Measurements from ENCODE around the gene PSMD3.
"Not testable (repeated sequence)": the region's sequence is repeated elsewhere in the genome, so short reads cannot be mapped to it uniquely, and the experiment has no call there.

The PSMD3 gene

GRCh38 chr17:39996800-39997199 lies 16.2 kb downstream of the PSMD3 start:
- DNase-seq (ENCODE audit: low spot score): no peak

- DNase-seq (ENCODE audit: low spot score): no peak
Measured at GRCh38 chr17:39997543-39997942, 16.9 kb downstream of the PSMD3 start.

- DNase-seq (ENCODE audit: low spot score): no peak
Measured at GRCh38 chr17:39999067-39999466, 18.5 kb downstream of the PSMD3 start.

GRCh38 chr17:40000161-40000560 lies 19.6 kb downstream of the PSMD3 start:
- DNase-seq (ENCODE audit: low spot score): no peak

GRCh38 chr17:40001335-40001734 lies 20.7 kb downstream of the PSMD3 start:
- not testable (repeated sequence) for DNase-seq (ENCODE audit: low spot score)

- no peak for DNase-seq (ENCODE audit: low spot score)
Measured at GRCh38 chr17:40004072-40004471, 23.5 kb downstream of the PSMD3 start.

GRCh38 chr17:40004712-40005111 lies 24.1 kb downstream of the PSMD3 start:
- no peak for DNase-seq (ENCODE audit: low spot score)

- DNase-seq (ENCODE audit: low spot score): no peak
Measured at GRCh38 chr17:40005520-40005919, 24.9 kb downstream of the PSMD3 start.

GRCh38 chr17:40010946-40011500 lies 30.4 kb downstream of the PSMD3 start:
- not testable (repeated sequence) for DNase-seq (ENCODE audit: low spot score)

GRCh38 chr17:40012017-40012647 lies 31.5 kb downstream of the PSMD3 start:
- DNase-seq (ENCODE audit: low spot score): not testable (repeated sequence)

- DNase-seq (ENCODE audit: low spot score): no peak
Measured at GRCh38 chr17:40014375-40014980, 33.9 kb downstream of the PSMD3 start.

GRCh38 chr17:40015005-40015997 lies 34.7 kb downstream of the PSMD3 start, which contains the start of gene CSF3:
TSS of gene CSF3 (plus strand) at chr17:40015440. CDS start at chr17:40015475, 35 bp downstream.
- no peak for DNase-seq (ENCODE audit: low spot score)

GRCh38 chr17:40015998-40016985 lies 35.7 kb downstream of the PSMD3 start:
- DNase-seq (ENCODE audit: low spot score): no peak

GRCh38 chr17:40017422-40018080 lies 36.9 kb downstream of the PSMD3 start:
- DNase-seq (ENCODE audit: low spot score): no peak

- DNase-seq (ENCODE audit: low spot score): no peak
Measured at GRCh38 chr17:40018211-40019121, 37.9 kb downstream of the PSMD3 start.

GRCh38 chr17:40019140-40019991 lies 38.8 kb downstream of the PSMD3 start:
- no peak for DNase-seq (ENCODE audit: low spot score)

GRCh38 chr17:40020146-40020545 lies 39.5 kb downstream of the PSMD3 start:
- DNase-seq (ENCODE audit: low spot score): no peak

GRCh38 chr17:40021451-40021971 lies 40.9 kb downstream of the PSMD3 start:
- DNase-seq (ENCODE audit: low spot score): no peak
